HG02973 (cell line): Measurements from ENCODE around the gene HOXC5.
"Not testable (repeated sequence)": the region's sequence is repeated elsewhere in the genome, so short reads cannot be mapped to it uniquely, and the experiment has no call there.

Experiments used
- ATAC-seq: cut with Tn5 transposase; IDR thresholded peaks from one replicate; pipeline ENCODE4 v1.9.1; 2021; ENCODE audit warnings: moderate library complexity; ENCODE audit not compliant: unreplicated experiment

Gene HOXC5

DNA sequence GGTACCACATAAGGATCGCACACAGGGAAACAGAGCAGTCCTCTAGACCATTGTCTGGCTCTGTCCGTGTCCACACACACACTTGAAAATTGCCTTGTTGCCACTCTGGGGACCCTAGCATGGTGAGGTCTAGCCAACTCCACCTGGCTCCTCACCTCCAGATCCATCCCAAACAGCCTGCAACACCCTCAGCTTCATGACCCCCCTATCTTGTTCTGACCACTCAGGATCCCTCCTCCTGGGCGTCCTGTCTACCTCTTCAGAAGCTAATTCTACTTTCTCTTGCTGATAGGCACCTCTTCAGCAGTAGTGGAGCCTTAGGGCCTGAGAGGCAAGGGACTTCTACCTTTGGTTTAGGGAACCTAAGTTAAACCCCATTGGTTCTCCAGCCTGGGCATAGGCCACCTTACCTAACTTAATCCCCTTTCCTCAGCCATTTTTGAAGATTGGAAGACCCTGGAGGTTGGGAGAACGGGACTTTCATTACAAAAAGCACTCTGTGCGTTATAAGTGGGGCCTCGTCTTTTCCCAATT lies 697 bp upstream of the HOXC5 start:
- no peak for ATAC-seq

- no peak for ATAC-seq
Observed at GRCh38 chr12:54033106-54033979, 493 bp downstream of the HOXC5 start.

DNA sequence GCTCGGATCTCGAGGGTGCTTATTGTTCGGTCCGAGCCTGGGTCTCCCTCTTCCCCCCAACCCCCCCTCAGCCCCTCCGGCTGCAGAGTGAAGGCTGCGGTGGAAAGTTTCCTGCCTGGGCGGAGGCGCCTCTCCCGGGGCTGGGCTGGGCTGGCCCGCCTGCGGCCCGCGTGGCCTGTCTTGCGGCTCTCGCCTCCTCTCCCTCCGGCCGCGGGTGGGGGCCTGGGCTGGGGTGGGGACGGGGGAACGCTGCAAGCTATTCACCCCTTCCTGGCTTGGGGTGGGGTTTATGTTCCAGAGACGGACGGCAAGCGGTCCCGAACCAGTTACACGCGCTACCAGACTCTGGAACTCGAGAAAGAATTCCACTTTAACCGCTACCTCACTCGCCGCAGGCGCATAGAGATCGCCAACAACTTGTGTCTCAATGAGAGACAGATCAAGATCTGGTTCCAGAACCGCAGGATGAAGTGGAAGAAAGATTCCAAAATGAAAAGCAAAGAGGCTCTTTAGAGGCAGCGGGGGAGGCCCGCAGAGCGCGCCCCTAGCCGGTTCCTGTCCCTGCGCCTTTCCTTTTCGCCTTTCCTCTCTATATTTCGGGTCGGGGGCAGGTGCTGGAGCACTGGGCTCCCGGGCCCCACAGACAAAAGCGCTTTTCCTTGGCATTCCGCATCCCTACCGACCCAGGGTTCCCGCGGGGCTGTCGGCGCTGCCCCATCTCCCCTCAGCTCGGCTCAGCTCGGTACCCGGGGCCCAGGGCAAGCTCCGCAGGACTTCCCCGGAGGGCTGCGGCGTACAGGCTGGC lies 1.3 kb downstream of the HOXC5 start:
- ATAC-seq, result no peak

DNA sequence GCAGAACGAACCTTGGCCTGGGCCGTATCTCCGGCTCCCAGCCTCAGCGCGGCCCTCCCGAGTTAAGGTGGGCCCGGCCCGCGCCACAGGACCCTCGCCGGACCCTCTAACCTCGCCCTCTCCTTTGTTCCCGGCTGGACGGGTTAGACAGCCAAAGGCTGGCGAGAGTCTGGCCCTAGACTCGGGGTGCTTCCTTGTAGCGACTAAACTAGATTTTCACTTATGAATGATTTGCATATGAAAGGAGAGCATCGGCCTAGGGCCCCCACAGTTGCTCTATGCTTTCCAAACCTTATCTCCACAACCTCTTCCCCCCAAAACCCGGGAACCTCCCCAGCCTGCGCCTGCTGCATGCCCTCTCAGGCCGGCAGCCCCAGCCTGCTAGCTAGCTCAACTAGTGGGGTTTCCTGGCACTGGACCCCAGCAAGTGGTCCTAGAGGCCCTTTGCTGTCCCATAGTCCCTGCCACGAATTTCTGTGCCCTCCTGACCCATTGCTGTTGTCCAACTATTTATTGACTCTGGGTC lies 2.0 kb downstream of the HOXC5 start:
- ATAC-seq, result no peak

DNA sequence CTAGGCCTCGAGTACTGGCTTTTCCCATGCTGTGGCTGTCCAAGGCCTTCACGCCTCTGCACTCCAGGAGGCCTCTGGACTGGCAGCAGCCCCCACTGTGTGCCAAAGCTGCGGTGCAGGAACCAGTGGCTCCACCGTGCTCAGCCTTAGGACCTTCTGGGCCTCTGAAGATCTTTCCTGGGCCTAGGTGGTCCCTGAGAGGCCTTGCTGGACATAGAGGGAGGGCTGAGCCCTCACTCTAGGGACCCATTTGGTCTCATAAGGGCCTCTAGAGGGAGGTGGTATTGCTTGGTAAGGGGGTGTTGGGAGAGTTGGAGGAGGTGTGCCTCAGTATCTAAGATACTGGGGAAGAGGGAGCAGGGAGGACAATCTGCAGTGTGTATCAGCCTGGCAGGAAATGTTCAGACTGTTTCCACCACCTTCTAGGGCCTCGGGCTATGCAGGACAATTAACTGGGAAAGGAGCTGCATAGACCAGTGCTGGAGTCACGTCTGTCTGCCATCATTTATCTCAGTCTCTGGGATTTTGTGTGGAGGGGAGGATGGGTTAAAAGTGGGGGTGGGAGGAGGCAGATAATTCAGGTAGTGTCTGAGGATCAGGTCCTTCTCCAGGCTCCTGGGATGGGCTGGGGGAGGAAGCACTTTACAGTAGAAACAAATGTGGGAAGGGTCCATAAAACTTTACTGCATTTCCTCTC lies 2.9 kb downstream of the HOXC5 start:
- no peak for ATAC-seq

GRCh38 chr12:54036620-54037359 lies 3.9 kb downstream of the HOXC5 start:
- ATAC-seq, result no peak

- ATAC-seq, result no peak
Observed at GRCh38 chr12:54037360-54038283, 4.8 kb downstream of the HOXC5 start.

DNA sequence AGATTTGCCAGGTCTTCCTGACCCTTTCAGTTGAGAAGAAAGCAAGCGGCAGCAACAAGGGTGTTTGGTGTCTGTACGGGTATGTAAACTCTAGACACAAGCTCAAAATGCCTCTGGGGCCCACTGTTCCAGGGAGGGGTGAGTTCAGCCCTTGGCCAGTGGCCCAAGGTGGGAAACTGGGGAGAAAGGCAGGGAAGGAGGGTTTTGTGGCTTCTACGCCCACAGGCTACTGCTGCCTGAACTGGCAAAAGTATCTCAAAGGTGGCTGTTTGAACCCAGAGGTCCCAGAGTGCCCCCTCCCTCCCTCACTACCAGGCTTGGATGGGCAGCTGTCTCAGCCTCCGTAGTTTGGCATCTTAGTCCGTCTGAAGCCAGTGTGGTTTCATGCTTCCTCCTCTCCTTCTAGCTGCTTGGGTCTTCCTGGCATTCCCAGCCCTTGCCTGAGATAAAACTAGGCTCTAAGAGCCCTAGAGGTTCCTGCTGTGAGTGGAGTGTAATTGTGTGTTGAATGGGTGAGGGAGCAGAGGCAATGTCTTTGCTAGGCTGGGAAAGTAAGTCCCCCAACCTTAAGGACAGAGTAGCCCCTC lies 5.5 kb downstream of the HOXC5 start:
- no peak for ATAC-seq

- ATAC-seq, result no peak
Observed at GRCh38 chr12:54038871-54039414, 6.1 kb downstream of the HOXC5 start.

GRCh38 chr12:54039417-54040147 lies 6.7 kb downstream of the HOXC5 start:
- ATAC-seq, result no peak

- ATAC-seq, result no peak
Observed at GRCh38 chr12:54040148-54040494, 7.3 kb downstream of the HOXC5 start.

DNA sequence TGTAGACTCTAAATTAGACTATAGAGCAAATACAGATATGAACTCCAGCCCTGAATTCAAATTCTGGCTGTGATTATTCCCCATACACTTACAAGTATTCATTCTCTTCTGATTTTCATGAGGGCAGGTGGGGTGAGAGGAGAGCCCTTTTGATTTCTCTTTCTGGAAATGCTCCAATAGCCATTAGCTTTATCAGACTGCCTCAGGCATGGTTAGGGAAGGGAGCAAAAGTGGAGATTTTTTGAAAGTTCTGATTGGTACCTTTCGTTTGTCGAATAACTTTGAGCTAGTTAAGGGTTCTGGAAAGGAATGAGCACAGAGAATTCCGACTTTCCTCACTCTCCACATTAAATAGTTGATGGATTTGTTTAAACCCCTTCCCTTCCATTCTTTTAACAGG lies 7.8 kb downstream of the HOXC5 start:
- no peak for ATAC-seq

GRCh38 chr12:54041097-54041690 lies 8.3 kb downstream of the HOXC5 start:
- ATAC-seq, result no peak

- not testable (repeated sequence) for ATAC-seq
Observed at GRCh38 chr12:54042033-54042432, 9.2 kb downstream of the HOXC5 start.

- ATAC-seq, result no peak
Observed at GRCh38 chr12:54042970-54043853, 10.4 kb downstream of the HOXC5 start.

DNA sequence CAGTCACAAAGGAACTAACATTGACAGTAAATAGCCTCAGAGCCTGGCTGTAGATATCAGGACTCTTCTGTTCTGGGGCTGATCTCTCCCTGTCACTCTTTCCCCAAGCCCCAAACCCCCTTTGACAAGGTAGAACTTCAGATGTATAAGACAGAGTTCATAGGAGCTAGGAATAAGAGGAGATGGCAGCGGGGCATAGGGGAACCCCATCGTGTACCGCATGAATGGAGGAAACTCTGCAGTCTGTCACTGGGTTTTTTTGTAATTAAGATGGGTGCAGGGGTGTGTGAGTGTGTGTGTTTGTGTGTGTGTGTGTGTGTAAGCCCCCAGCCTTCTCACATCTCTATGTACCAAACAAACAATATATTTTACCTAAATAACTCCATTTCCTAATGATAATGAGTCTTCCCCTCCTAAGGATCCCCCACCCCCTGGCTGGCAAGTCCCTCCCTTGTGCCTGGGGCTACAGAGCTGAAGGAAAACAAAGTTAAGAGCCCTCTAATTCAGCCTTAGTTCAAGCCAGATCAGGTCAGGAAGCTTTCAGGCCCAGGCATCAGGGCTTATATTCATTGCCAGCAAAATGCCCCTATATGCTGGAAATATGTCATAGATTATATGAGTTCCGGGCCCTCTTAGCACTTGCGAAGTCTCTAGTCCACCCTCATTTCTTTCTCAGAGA lies 11.7 kb downstream of the HOXC5 start:
- ATAC-seq, result no peak
